Stimulated activated CD4-positive, alpha-beta T cell treated with anti-CD3 and anti-CD28 coated beads, Interleukin-1b, Interleukin-23, amount 100 ng/mL, for 4 hours (primary cell): ENCODE measurements around the gene GET4.
A peak's percentile ranks its signal among the peaks of the same experiment; 100 is the strongest.

Experiments used
- DNase-seq, 2 donors: peaks; one replicate each; pipeline ENCODE4 v3.0.0-alpha.2; 2020; ENCODE audit warnings: low read depth in 2 of 2

Gene GET4, protein sequence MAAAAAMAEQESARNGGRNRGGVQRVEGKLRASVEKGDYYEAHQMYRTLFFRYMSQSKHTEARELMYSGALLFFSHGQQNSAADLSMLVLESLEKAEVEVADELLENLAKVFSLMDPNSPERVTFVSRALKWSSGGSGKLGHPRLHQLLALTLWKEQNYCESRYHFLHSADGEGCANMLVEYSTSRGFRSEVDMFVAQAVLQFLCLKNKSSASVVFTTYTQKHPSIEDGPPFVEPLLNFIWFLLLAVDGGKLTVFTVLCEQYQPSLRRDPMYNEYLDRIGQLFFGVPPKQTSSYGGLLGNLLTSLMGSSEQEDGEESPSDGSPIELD

DNA sequence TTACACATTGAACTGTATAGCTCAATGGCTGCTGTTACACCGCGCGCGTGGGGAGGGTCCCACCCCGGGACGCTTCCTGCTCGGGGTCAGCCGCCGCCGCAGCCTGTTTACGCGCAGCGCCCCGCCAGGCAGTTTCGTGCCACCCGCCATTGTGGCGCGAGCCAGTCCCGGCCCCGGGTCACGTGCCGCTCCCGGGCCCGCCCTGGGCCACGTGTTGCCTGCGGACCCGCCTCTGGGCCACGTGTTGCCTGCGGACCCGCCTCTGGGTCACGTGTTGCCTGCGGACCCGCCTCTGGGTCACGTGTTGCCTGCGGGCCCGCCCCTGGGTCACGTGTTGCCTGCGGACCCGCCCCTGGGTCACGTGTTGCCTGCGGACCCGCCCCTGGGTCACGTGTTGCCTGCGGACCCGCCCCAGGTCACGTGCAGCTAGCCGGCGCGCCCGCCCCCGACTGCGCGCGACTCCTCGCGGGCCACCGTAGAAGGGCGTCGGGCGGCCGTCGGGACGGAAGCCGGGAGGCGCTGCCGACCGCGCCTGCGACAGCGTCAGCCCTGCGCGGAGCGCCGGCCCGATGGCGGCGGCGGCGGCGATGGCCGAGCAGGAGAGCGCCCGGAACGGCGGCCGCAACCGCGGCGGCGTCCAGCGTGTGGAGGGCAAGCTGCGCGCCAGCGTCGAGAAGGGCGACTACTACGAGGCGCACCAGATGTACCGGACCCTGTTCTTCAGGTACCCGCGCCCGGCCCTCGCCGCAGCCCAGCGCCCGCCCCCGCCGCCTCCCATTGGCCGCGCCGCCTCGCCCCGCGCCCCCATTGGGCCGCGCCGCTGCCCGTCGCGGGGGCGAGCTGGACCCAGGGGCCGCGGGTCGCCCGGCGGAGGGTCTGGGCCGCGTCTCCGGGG is at the start of gene GET4:
Gene GET4, plus strand, starts transcription at position 478 of the 895 bp plus-strand sequence. Its CDS starts 92 bp downstream, at position 570.
- DNase-seq, result peak; percentile 90 to 93

DNA sequence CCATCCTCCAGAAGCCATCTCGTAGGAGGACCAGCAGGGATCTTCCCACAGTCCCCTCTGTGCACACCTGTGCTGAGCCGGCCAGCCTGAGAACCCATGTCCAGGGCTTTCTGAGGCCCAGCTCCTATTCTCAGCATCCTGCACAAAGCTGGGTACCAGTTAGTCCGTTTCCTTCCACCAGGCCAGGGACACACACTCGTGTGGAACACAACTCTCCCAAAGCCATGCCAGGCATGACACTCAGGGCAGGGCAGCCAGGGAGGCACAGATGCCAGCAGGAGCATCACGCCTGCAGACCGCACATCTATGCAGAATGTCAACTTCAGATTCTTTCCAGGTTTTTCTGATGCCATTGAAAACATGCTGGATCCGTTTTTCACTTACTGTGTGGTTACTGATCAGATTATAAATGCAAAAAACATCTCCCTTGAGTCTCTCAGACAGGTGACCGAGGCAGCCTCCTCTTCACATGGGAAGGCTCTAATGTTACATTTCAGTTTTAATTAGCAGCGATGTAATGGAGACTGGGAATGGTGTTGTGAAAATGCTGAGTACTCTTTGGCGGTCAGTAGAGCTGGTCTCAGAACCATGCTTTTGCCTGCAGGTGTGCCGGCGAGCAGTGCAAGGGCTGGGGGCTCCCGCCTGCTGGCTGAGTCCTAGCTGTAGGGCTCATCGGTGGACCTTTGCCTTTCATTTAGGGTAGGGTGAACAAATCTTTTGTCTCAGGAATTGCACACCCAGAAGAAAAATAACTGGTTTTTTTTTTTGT is 47.4 kb upstream of the GET4 start:
- no peak for DNase-seq

DNA sequence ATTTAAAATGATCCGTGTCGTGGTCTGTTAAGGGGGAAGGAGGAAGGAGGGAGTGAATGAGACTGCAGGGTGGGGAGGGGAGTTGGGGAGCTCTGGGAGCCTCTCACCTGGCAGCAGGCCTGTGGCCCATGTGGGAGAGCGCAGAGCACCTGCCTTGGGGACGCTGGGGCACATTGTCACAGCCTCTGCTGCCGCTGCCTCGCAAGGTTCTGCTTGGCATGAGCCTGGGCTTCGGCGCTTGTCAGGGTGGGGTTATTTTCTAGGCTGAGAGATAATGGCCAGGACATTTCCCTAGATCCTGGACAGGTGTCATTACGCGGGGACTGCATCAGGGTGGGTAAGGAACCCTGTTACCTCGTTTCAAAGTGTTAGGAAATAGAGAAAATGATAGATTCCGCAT is 46.3 kb upstream of the GET4 start:
- DNase-seq, result no peak

DNA sequence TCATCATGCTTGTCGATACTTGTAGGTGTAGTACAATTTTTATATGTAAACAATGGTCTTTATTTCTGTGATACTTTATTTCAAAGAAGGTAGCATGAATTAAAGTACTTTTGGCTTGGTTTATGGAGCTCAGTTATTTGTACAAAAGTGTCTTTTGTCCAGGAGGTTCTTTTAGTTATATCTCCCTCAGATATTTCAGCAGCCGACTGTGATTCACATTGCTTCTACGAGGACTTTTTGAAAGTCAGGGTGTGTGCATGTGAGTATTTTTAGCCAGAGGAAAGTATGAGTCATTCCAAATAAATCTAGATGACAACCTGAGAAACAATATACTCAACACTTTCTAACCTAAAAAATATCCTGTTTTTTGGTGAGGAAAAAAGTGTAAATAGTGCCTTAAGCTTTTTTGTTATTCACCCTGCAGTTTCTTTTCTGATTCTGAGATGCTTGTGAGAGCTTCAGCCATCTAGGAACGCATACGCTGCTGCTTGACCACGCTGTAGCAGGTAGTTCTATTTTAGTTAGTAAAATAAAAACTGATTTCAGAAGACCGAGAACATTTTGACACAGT is 44.7 kb upstream of the GET4 start:
- no peak for DNase-seq

DNA sequence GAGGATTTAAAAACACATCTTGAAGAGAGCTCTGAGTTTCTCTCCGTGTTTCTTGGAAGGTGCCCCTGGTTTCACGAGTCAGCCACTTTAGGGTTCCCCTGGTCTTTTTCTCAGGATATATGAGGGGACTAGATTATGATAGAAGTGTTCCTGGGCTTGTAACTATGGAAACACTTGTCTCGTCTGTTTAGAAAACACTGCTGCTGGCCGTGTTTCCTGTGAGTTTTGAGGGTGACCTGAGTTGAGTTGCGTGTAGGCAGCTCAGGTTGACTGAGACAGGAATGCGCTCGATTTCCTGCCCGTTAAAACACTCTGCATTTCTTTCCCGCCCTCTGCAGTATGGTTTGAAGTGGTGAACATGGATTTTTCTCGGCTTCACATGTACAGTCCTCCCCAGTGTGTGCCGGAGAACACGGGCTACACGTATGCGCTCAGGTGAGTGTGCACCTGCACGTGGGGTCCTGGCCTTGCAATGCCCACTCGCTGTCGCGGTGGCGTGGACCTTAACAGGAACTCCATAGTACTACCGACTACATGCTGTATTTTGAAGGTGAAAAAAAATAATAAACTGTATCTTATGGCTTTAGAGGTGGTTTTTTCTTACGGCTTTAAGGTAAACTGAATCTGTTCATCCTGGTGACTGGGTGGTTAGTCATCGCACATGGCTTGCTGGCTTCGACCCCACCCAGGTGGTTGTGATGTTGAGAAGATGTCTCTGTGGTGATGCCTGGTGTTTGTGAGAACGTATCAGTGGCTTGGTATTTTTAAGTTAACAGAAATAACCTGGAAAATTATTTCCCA is 44.0 kb upstream of the GET4 start, which contains the start of gene SUN1:
Gene SUN1, plus strand, starts transcription at position 310 of the 801 bp plus-strand sequence. Its CDS starts 49 bp downstream, at position 359.
- DNase-seq, result peak; percentile 45 to 67

DNA sequence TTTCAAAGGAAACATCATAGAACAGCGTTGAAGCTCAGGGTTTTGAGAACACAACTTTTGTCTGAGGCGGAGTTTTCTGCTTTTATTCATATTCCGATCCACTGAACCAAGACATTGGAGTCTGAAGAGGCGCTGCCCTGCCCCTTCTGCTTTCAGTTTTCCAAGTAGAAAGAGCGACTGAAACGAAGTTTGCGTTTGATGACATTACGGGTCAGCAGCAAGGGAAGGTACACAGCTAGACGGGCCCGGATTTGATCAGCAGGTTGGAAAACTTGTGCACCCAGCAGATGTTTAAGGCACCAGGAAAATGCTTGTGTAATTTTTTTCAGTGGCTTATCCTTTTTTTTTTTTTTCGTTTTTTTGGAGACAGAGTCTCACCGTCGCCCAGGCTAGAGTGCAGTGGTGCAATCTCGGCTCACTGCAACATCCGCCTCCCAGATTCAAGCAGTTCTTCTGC is 43.4 kb upstream of the GET4 start:
- DNase-seq, result no peak

DNA sequence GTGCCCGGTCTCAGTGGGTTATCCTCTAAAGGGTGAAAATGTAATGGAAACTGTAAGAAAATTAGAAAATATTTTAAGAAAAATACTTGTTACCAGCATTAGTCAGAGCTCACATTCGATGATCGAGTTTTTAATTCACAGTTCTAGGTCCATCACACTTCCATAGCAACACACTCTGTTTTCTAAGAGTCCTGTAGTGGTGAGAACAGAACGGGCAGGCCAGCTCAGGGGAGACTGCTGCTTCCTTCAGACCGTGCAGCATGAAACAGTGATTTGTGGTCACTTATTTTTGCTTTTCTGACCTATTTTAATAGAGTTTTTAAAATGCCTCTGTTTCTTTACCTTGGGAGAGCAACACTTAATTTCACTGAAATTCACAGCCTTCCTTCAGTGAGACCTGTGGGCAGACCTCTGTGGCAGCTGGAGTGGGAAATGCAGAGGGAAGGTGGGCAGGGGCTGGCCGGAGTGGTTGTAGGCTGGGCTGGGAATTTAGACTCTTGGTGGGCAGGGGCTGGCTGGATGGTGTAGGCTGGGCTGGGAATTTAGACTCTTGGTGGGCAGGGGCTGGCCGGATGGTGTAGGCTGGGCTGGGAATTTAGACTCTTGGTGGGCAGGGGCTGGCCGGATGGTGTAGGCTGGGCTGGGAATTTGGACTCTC is 42.6 kb upstream of the GET4 start:
- no peak for DNase-seq

DNA sequence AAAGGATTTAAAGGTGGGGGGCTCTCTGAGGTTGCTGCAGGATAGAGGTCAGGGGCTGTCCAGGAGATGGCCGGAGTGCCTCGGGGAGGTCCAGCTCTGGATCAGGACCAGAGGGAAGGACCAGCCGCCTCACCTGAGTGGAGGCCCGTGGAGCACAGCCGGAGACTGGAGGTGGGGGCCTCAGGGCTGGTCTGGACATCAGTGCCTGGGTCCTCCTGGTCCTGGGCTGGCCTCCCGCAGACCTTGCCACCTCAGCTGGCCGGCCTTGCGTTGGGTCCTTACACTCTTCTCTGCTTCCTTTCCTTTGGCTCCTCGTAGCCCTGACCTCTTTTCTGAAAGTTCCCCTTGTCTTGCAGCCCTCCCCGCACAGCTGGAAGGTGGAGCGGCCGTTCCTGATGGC is 42.1 kb upstream of the GET4 start:
- no peak for DNase-seq

DNA sequence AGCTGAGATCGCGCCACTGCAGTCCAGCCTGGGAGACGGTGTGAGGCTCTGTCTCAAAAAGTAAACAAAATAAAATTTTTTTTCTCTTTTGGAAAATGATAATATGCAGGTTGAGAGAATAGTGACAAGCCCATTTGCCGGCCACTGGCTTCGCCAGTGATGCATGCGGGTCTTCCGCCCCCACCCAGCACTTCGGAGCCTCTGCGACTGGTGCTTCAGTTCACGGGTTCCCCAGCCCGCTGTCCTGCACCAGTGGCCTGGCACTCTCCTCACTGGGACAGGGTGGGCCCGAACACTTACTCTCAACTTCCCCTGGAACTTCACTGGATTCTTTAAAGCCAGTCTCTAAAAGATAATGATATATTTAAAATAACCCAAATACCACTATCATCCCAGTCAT is 41.3 kb upstream of the GET4 start:
- no peak for DNase-seq

DNA sequence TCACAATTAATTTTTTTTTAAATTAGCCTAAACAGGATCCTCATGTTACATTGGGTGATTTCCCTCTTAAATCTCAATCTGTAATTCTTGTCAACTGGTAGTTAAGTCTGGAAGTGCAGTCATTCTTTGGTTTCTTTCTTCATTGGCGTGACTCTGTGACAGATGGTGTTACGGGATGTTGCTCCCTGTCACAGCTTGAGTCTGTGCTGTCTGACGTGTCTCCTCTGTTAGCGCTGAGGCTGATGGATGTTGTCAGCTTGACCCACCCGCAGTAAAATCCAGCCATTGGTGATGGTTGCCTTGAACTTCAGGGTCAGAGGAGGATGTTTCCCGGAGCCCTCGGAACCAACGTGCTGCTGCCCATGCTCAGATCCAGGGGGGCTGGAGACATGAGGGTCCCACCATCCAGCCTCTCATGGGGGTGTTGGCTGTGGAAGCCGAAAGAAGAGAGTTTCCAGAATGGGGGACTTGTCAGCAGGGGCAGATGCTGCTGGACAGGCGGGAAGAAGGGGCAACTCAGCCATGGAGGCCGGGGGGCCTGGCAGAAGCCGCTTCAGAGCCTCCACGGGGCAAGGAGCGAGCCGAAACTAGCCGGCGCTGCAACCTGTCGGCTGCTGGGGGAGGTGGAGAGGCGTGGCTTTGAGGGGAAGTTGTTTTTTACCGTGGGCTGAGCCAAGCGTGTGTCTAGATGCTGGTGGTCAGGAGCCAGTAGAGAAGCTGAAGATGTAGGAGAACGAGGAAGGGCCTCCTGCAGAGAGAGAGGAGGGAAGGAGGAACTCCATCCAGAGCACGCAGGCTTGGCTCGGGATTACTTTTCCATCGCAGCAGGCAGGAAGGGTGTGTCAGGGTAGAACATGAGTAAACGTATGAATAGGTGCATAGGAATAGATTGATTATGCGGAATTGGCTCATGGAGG is 40.6 kb upstream of the GET4 start:
- no peak for DNase-seq

DNA sequence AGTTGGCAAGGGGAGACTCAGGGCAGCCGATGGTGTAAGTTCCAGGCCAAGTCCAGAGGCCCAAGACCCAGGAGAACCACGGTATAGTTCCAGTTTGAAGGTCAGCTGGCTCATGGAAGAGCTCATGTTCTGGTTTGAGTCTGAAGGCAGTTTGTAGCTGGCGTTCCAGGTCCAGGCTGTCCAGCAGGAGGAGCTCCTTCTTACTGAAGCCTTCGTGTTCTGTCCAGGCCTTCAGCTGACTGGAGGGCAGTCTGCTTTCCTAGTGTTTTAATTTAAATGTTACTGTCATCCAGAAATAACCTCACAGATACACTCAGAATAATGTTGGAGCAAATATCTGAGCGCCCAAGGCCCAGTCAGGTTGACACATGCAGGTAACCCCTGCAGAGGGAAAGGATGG is 39.9 kb upstream of the GET4 start:
- no peak for DNase-seq

DNA sequence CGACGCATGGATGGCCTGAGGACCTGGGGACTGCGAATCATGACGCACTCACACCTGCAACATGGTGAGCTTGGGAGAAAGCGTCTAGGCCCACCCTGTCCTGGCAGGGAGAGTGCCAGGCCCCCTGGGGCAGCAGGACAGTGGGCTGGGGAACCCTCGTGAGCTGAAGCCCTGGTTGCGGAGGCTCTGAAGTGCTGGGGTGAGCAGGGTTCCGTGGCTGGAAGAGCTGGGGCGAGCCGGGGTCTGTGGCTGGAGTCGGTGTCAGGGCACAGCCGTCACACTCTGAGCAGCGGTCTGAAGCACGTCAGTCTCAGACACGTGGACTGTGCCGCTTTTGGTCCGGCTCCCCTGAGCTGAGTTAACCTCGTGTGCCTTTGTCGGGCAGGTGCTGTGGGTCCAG is 39.4 kb upstream of the GET4 start:
- no peak for DNase-seq

DNA sequence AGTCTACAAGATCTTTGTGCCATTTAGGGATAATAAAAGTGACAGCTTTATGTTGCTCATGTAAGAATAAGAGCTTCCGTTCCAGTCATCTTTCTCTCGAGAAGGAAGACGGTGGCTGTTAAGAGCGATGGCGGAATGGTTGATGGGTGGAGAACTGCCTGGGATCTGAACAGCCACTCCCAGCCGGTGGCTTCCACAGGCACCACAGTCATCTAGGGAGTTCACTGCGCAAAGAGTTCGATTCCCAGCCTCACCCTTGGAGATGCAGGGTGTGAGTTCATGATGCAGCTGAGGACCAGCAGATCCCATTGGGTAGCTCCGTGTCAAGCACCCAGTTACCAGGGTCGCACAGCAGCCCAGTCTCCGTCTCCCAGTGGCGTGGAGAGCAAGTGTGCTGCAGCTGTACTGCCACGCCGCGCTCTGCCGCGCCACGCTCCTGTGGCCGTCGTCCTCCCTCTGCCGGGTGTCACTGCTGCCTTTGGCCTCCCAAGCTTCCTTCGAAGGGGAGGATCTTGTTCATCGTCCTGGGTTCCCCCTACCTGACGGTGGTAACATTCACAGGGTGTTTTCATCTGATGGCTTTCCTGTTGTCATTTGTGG is 36.3 kb upstream of the GET4 start:
- DNase-seq, result no peak

DNA sequence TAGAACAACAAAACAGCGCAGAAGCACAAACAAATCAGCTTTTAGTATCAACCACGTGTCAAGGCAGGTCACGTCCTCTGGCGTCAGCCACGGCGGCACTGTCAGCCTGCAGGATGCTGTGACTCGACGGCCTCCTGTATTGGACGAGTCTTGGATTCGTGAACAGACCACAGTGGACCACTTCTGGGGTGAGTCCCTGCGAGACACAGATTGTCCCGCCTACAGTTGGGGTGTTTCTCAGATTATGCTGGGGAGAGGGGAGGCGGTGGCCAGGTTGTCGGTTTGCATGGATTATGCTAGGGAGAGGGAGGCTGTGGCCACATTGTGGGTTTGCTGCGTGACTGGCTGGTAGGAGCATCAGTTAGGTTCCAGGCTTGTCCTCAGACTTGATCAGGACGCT is 34.4 kb upstream of the GET4 start:
- no peak for DNase-seq

DNA sequence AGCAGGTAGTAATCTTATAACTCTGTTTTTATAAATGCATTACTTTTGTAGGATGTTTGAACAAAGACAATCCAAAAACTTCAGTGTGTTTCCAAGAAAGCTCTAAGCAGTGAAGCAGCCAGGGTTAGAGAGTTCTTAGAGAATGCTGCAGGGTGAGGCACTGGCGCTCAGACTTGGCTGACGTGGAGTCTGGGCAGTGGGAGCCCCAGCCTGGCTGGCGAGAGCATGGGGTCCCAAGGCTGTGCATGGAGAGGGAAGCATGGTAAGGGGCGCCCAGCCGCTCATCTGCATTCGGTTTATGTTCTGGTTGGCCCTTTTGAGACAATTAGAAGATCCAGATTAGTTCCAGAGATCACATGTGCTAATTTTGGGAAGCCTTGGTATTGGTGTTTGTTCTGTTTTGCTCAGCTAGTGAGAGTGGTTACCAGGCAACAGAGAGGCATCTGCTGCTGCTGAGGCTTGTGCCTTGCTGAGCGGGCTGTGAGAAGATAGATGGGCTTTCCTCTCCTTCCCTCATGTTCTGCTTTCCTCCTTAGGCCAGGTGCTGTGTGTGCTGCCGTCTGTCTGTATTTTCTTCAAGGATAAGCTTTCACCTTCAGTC is 33.8 kb upstream of the GET4 start:
- DNase-seq, result no peak

DNA sequence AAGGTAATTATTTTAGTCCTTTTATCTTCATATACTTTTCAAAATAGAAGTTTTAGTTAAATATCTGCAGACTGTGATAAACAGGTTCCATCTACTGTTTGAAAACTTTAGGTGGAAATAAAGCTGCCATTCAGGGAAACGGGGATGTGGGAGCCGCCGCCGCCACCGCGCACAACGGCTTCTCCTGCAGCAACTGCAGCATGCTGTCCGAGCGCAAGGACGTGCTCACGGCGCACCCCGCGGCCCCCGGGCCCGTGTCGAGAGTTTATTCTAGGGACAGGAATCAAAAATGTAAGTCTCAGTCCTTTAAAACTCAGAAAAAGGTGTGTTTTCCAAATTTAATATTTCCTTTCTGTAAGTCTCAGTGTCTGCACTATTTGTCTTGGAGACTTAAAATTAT is 33.1 kb upstream of the GET4 start:
- DNase-seq, result no peak

DNA sequence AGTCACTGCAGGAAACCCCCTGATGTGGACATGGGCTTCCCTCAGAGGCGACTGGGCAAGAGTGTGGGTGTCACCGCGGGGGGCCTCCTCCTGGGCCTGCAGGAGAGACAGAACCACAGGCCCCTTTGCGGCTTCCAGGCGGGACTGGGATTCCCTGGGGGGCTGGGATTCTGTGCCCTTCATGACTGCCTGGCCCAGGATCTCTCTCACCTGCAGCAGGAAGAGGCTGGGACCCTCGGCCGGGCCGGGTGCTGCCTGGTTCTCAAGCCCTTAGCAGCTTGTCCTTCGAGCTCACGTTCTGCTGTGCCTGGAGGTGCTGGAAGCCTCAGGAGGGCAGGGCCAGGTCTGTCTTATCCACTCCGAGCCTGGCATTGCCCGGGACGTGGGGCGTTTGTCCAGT is 32.3 kb upstream of the GET4 start:
- DNase-seq, result no peak

DNA sequence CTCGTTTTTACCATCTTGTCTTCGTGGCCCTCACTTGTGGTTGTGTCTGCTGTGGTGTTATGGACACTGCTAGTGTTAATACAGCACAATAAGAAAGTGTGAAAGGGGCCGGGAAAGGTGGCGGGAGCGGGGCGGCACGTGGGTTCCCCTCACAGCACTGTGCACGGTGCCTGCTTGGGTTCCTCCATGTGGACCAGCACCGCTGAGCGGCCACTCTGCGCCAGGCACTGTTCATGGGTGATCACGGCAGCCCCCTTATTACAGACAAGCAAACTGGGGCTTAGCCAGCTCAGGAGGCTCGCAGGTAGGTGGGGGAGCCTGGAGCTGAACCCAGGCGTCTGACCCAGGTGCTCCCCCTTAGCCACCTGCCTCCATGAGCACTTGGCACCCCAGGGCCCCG is 31.8 kb upstream of the GET4 start:
- DNase-seq, result no peak
